DND-41 (cell line): ENCODE results near the gene MDH1.

ENCODE experiments used
- EZH2 ChIP-seq: IDR thresholded peaks from 3 replicates; pipeline ENCODE4 v1.6.1; 2012; ENCODE audit warnings: borderline replicate concordance, low read depth, mild to moderate bottlenecking, moderate library complexity, low read length, inconsistent platforms; ENCODE audit not compliant: severe bottlenecking
- TF ChIP-seq, protein P1 (sequence below): IDR thresholded peaks from 2 replicates; pipeline ENCODE4 v1.5.1; 2012; ENCODE audit warnings: borderline replicate concordance, low read length, moderate library complexity, mild to moderate bottlenecking; ENCODE audit not compliant: poor library complexity, severe bottlenecking; ENCODE audit errors: extremely low read depth

DNA sequence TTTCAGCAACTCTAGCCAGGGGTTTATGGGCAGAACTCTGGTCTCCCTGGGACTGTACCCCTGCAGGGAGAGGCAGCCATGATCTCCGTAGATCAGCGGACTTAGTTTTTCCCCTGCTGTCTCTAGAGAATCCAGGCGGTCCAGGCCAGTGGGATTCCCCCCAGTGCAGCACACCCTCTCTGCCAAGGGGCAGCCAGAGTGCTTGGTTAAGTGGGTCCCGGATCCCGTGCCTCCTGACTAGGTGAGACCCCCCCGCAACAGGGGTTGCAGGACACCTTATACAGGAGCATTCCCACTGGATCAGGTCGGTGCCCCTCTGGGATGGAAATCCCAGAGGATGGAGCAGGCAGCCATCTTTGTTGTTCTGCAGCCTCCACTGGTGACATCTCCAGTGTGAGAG lies 33.5 kb upstream of the MDH1 start:
- TF ChIP-seq, protein P1, sequence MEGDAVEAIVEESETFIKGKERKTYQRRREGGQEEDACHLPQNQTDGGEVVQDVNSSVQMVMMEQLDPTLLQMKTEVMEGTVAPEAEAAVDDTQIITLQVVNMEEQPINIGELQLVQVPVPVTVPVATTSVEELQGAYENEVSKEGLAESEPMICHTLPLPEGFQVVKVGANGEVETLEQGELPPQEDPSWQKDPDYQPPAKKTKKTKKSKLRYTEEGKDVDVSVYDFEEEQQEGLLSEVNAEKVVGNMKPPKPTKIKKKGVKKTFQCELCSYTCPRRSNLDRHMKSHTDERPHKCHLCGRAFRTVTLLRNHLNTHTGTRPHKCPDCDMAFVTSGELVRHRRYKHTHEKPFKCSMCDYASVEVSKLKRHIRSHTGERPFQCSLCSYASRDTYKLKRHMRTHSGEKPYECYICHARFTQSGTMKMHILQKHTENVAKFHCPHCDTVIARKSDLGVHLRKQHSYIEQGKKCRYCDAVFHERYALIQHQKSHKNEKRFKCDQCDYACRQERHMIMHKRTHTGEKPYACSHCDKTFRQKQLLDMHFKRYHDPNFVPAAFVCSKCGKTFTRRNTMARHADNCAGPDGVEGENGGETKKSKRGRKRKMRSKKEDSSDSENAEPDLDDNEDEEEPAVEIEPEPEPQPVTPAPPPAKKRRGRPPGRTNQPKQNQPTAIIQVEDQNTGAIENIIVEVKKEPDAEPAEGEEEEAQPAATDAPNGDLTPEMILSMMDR = no peak
- TF ChIP-seq EZH2 = no peak
